ENCODE measurements around the gene RAB43.
"Not testable (repeated sequence)": the region's sequence is repeated elsewhere in the genome, so short reads cannot be mapped to it uniquely, and the experiment has no call there.

Gene RAB43

GRCh38 chr3:129088312-129088711 is 33.3 kb downstream of the RAB43 start:
- H3K36me3 ChIP-seq (ENCODE audit: control insufficient read depth in 1 of 2, insufficient read depth in 2 of 2, low read length in 2 of 2): peaks cover 0 to 16% of the 10 kb centered on the region in 2 donors
- H3K4me3 ChIP-seq (ENCODE audit: low read depth in 1 of 2, low read length in 2 of 2); H3K9me3 ChIP-seq (ENCODE audit: control insufficient read depth in 1 of 2, low read length in 2 of 2); H3K27ac ChIP-seq (ENCODE audit: low read depth, low read length); H3K4me1 ChIP-seq (ENCODE audit: control insufficient read depth in 1 of 2, insufficient read depth in 2 of 2, low read length in 2 of 2); H3K9ac ChIP-seq (ENCODE audit: low read depth in 1 of 2, low read length in 2 of 2); H3K27me3 ChIP-seq (ENCODE audit: control insufficient read depth in 1 of 2, insufficient read depth in 2 of 2, low read length in 2 of 2): not testable (repeated sequence)

- not testable (repeated sequence) for H3K4me3 ChIP-seq (ENCODE audit: low read depth in 1 of 2, low read length in 2 of 2); H3K4me1 ChIP-seq (ENCODE audit: control insufficient read depth in 1 of 2, insufficient read depth in 2 of 2, low read length in 2 of 2); H3K27me3 ChIP-seq (ENCODE audit: control insufficient read depth in 1 of 2, insufficient read depth in 2 of 2, low read length in 2 of 2); H3K9ac ChIP-seq (ENCODE audit: low read depth in 1 of 2, low read length in 2 of 2); H3K9me3 ChIP-seq (ENCODE audit: control insufficient read depth in 1 of 2, low read length in 2 of 2); H3K27ac ChIP-seq (ENCODE audit: low read depth, low read length)
- peaks cover 0 to 12% of the 10 kb centered on the region in 2 donors for H3K36me3 ChIP-seq (ENCODE audit: control insufficient read depth in 1 of 2, insufficient read depth in 2 of 2, low read length in 2 of 2)
Observed at GRCh38 chr3:129087904-129088303, 33.7 kb downstream of the RAB43 start.

GRCh38 chr3:129087138-129087702 is 34.4 kb downstream of the RAB43 start:
- peaks cover 0 to 10% of the 10 kb centered on the region in 2 donors for H3K36me3 ChIP-seq (ENCODE audit: control insufficient read depth in 1 of 2, insufficient read depth in 2 of 2, low read length in 2 of 2)
- peak overlapping the region; percentile 22 for H3K27ac ChIP-seq (ENCODE audit: low read depth, low read length)
- no peak overlapping the region for H3K4me3 ChIP-seq (ENCODE audit: low read depth in 1 of 2, low read length in 2 of 2)
- no peaks in the 10 kb centered on the region for H3K27me3 ChIP-seq (ENCODE audit: control insufficient read depth in 1 of 2, insufficient read depth in 2 of 2, low read length in 2 of 2)
- H3K9me3 ChIP-seq (ENCODE audit: control insufficient read depth in 1 of 2, low read length in 2 of 2): no peaks in the 10 kb centered on the region
- no peak overlapping the region for H3K9ac ChIP-seq (ENCODE audit: low read depth in 1 of 2, low read length in 2 of 2)
- no peaks in the 10 kb centered on the region for H3K4me1 ChIP-seq (ENCODE audit: control insufficient read depth in 1 of 2, insufficient read depth in 2 of 2, low read length in 2 of 2)

DNA sequence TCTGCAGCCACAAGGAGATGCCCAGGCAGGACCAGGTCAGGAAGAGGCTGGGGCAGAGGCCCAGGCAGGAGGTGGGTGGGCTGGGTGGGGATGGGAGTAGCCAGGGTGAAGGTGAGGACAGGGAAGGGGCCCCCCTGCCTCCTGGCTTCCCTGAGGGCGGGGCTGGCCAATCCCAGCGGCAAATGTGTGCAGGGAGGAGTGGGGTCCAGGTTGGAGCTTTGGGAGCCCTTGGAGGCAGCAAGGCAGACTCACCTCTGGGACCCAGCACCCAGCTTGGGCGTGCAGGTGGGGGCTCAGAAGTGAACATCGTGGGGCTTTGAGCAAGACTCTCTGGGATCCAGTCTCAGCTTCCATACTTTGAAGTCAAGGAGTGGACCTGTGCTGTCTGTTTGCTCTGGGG is 35.8 kb downstream of the RAB43 start:
- Histone ChIP-seq H3K9ac (ENCODE audit: low read depth in 1 of 2, low read length in 2 of 2) (no peak overlapping the region), H3K4me3 (ENCODE audit: low read depth in 1 of 2, low read length in 2 of 2) (no peak overlapping the region), H3K27me3 (ENCODE audit: control insufficient read depth in 1 of 2, insufficient read depth in 2 of 2, low read length in 2 of 2) (no peaks in the 10 kb centered on the region), H3K4me1 (ENCODE audit: control insufficient read depth in 1 of 2, insufficient read depth in 2 of 2, low read length in 2 of 2) (no peaks in the 10 kb centered on the region), H3K36me3 (ENCODE audit: control insufficient read depth in 1 of 2, insufficient read depth in 2 of 2, low read length in 2 of 2) (no peaks in the 10 kb centered on the region), H3K9me3 (ENCODE audit: control insufficient read depth in 1 of 2, low read length in 2 of 2) (no peaks in the 10 kb centered on the region), H3K27ac (ENCODE audit: low read depth, low read length) (no peak overlapping the region)

GRCh38 chr3:129085165-129085715 is 36.4 kb downstream of the RAB43 start:
- H3K27ac ChIP-seq (ENCODE audit: low read depth, low read length): no peak overlapping the region
- H3K9me3 ChIP-seq (ENCODE audit: control insufficient read depth in 1 of 2, low read length in 2 of 2): no peaks in the 10 kb centered on the region
- H3K27me3 ChIP-seq (ENCODE audit: control insufficient read depth in 1 of 2, insufficient read depth in 2 of 2, low read length in 2 of 2): no peaks in the 10 kb centered on the region
- H3K9ac ChIP-seq (ENCODE audit: low read depth in 1 of 2, low read length in 2 of 2): no peak overlapping the region
- H3K4me1 ChIP-seq (ENCODE audit: control insufficient read depth in 1 of 2, insufficient read depth in 2 of 2, low read length in 2 of 2): no peaks in the 10 kb centered on the region
- H3K36me3 ChIP-seq (ENCODE audit: control insufficient read depth in 1 of 2, insufficient read depth in 2 of 2, low read length in 2 of 2): no peaks in the 10 kb centered on the region
- no peak overlapping the region for H3K4me3 ChIP-seq (ENCODE audit: low read depth in 1 of 2, low read length in 2 of 2)

DNA sequence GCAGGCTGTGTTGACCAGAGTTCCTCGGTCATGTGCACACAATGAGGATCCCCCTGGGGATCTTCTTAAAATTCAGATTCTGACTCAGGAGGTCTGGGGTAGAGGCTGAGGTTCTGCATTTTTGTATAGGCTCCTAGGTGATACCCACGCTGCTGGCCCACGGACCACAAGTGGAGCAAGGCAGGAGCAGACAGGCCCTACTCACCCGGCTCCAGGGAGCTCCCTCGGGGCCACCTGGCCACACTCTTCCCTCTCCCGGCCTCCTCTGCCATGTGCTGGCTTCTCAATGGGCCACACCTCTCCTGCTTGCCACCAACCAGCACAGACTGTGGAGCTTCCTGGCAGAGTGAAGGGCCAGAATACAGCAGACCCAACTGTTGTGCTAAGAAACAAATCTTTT is 37.1 kb downstream of the RAB43 start:
- H3K9ac ChIP-seq (ENCODE audit: low read depth in 1 of 2, low read length in 2 of 2): no peak overlapping the region
- no peaks in the 10 kb centered on the region for H3K27me3 ChIP-seq (ENCODE audit: control insufficient read depth in 1 of 2, insufficient read depth in 2 of 2, low read length in 2 of 2)
- H3K4me3 ChIP-seq (ENCODE audit: low read depth in 1 of 2, low read length in 2 of 2): no peak overlapping the region
- H3K27ac ChIP-seq (ENCODE audit: low read depth, low read length): no peak overlapping the region
- H3K9me3 ChIP-seq (ENCODE audit: control insufficient read depth in 1 of 2, low read length in 2 of 2): no peaks in the 10 kb centered on the region
- no peaks in the 10 kb centered on the region for H3K36me3 ChIP-seq (ENCODE audit: control insufficient read depth in 1 of 2, insufficient read depth in 2 of 2, low read length in 2 of 2)
- no peaks in the 10 kb centered on the region for H3K4me1 ChIP-seq (ENCODE audit: control insufficient read depth in 1 of 2, insufficient read depth in 2 of 2, low read length in 2 of 2)

GRCh38 chr3:129082026-129082425 is 39.6 kb downstream of the RAB43 start:
- Histone ChIP-seq H3K4me3 (ENCODE audit: low read depth in 1 of 2, low read length in 2 of 2) (no peak overlapping the region), H3K9me3 (ENCODE audit: control insufficient read depth in 1 of 2, low read length in 2 of 2) (no peaks in the 10 kb centered on the region), H3K27me3 (ENCODE audit: control insufficient read depth in 1 of 2, insufficient read depth in 2 of 2, low read length in 2 of 2) (no peaks in the 10 kb centered on the region), H3K4me1 (ENCODE audit: control insufficient read depth in 1 of 2, insufficient read depth in 2 of 2, low read length in 2 of 2) (no peaks in the 10 kb centered on the region), H3K9ac (ENCODE audit: low read depth in 1 of 2, low read length in 2 of 2) (no peak overlapping the region), H3K36me3 (ENCODE audit: control insufficient read depth in 1 of 2, insufficient read depth in 2 of 2, low read length in 2 of 2) (no peaks in the 10 kb centered on the region), H3K27ac (ENCODE audit: low read depth, low read length) (no peak overlapping the region)

GRCh38 chr3:129081503-129081902 is 40.1 kb downstream of the RAB43 start:
- no peaks in the 10 kb centered on the region for H3K36me3 ChIP-seq (ENCODE audit: control insufficient read depth in 1 of 2, insufficient read depth in 2 of 2, low read length in 2 of 2)
- no peak overlapping the region for H3K4me3 ChIP-seq (ENCODE audit: low read depth in 1 of 2, low read length in 2 of 2)
- H3K27ac ChIP-seq (ENCODE audit: low read depth, low read length): no peak overlapping the region
- no peaks in the 10 kb centered on the region for H3K4me1 ChIP-seq (ENCODE audit: control insufficient read depth in 1 of 2, insufficient read depth in 2 of 2, low read length in 2 of 2)
- no peaks in the 10 kb centered on the region for H3K9me3 ChIP-seq (ENCODE audit: control insufficient read depth in 1 of 2, low read length in 2 of 2)
- no peaks in the 10 kb centered on the region for H3K27me3 ChIP-seq (ENCODE audit: control insufficient read depth in 1 of 2, insufficient read depth in 2 of 2, low read length in 2 of 2)
- no peak overlapping the region for H3K9ac ChIP-seq (ENCODE audit: low read depth in 1 of 2, low read length in 2 of 2)

DNA sequence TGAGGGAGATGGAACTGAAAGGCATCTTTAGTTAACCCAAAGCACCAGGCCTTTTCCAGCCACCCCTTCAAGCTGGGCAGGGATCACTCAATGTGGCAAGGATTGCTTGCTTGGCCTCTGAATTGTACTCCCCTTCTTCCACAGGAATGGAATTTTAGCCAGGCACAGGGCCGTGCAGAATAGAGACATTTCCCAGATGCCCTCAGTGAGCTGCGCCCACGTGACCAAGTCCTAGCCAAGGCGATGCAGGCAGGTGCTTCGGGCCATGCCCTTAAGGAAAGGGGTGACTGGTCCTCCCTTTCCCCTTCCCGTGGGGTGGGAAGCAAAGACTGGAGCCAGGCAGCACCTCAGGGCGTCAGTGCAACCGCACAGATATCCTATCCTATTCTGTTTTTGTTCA is 43.1 kb downstream of the RAB43 start:
- Histone ChIP-seq H3K9ac (ENCODE audit: low read depth in 1 of 2, low read length in 2 of 2) (no peak overlapping the region), H3K4me3 (ENCODE audit: low read depth in 1 of 2, low read length in 2 of 2) (no peak overlapping the region), H3K27ac (ENCODE audit: low read depth, low read length) (no peak overlapping the region), H3K36me3 (ENCODE audit: control insufficient read depth in 1 of 2, insufficient read depth in 2 of 2, low read length in 2 of 2) (no peaks in the 10 kb centered on the region), H3K27me3 (ENCODE audit: control insufficient read depth in 1 of 2, insufficient read depth in 2 of 2, low read length in 2 of 2) (no peaks in the 10 kb centered on the region), H3K4me1 (ENCODE audit: control insufficient read depth in 1 of 2, insufficient read depth in 2 of 2, low read length in 2 of 2) (no peaks in the 10 kb centered on the region), H3K9me3 (ENCODE audit: control insufficient read depth in 1 of 2, low read length in 2 of 2) (no peaks in the 10 kb centered on the region)

DNA sequence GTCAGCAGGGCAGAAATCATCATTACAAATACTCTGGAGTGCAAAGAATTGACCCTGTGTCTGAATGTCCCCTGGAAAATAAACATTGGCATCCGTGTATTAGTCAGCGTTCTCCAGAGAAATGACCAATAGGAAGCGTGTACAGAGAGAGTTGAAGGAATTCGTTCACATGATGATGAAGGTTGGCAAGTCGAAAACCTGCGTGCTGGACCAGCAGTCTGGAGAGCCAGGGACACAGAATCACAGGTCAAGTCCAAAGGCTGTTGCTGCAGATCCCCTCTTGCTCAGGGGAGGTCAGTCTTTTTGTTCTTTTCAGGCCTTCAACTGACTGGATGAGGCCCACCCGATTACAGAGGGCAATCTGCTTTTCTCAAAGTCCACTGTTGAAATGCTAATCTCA is 44.4 kb downstream of the RAB43 start:
- H3K27ac ChIP-seq (ENCODE audit: low read depth, low read length): no peak overlapping the region
- no peaks in the 10 kb centered on the region for H3K36me3 ChIP-seq (ENCODE audit: control insufficient read depth in 1 of 2, insufficient read depth in 2 of 2, low read length in 2 of 2)

More for the DNA sequence above, 44.4 kb downstream of the RAB43 start:
- Histone ChIP-seq H3K27me3 (ENCODE audit: control insufficient read depth in 1 of 2, insufficient read depth in 2 of 2, low read length in 2 of 2) (no peaks in the 10 kb centered on the region), H3K9me3 (ENCODE audit: control insufficient read depth in 1 of 2, low read length in 2 of 2) (no peaks in the 10 kb centered on the region), H3K4me1 (ENCODE audit: control insufficient read depth in 1 of 2, insufficient read depth in 2 of 2, low read length in 2 of 2) (no peaks in the 10 kb centered on the region), H3K9ac (ENCODE audit: low read depth in 1 of 2, low read length in 2 of 2) (no peak overlapping the region), H3K4me3 (ENCODE audit: low read depth in 1 of 2, low read length in 2 of 2) (no peak overlapping the region)
